HG03025 (cell line): ENCODE data around the gene TBL3.
A peak's percentile ranks its signal among the peaks of the same experiment; 100 is the strongest.
"Not testable (repeated sequence)": the region's sequence is repeated elsewhere in the genome, so short reads cannot be mapped to it uniquely, and the experiment has no call there.

Source experiments
- ATAC-seq: cut with Tn5 transposase; IDR thresholded peaks from one replicate; pipeline ENCODE4 v1.9.1; 2021; ENCODE audit warnings: mild to moderate bottlenecking, moderate library complexity; ENCODE audit not compliant: unreplicated experiment, low FRiP score

The TBL3 gene

DNA sequence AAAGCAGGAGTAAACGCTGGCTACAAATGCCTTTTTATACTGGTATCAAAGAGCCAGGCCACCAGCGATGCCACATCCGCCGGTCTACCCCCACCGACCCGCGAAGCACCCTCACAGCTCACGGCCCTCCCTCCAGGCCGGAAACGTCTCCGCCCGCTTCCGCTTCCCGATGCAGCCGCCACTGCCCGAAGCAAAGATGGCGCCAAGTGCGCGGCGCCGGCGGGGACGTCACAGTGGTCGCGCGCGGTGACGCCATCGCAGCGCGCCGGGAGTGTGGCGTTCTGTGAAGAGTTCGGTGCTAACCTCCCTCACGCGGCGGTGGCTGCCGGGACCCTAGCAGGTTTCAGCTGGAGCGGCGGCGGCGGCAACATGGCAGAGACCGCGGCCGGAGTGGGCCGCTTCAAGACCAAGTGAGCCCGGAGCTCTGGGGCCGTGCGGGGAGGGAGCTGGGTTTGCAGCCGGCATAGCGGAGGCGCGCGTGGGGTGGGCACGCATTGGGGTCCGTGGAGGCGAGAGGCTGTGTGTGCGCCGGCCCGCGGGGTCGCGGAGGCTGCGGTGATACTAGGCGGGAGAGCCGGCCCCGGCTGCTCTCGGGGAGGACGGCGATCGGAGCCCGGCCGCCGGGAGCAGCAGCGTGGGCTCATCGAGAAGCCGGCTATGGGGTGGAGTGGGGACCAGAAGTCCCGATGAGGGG is at the start of gene TBL3:
Gene TBL3 (plus strand): TSS at position 258 of the 694 bp plus-strand sequence. CDS start 112 bp downstream, at position 370.
- peak; percentile 58 for ATAC-seq

DNA sequence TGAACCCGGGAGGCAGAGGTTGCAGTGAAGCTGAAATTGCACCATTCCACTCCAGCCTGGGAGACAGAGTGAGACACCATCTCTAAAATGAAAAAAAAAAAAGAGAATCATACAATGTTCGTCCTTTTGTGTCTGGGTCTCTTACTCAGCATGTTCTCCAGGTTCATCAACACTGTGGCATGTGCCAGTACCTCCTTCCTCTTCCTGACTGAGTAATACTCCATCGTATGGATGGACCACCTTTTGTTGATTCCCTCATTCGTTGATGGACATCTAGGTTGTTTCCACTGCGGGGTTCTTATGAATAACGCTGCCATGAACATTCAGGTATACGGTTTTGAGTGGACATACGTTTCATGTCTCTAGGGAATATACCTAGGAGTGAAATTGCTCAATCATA is 49.5 kb upstream of the TBL3 start:
- ATAC-seq, result no peak

- ATAC-seq, result no peak
Measured at GRCh38 chr16:1923299-1924034, 48.4 kb upstream of the TBL3 start.

GRCh38 chr16:1924095-1924494 is 47.8 kb upstream of the TBL3 start:
- ATAC-seq, result no peak

- ATAC-seq, result no peak
Measured at GRCh38 chr16:1926271-1926670, 45.6 kb upstream of the TBL3 start.

DNA sequence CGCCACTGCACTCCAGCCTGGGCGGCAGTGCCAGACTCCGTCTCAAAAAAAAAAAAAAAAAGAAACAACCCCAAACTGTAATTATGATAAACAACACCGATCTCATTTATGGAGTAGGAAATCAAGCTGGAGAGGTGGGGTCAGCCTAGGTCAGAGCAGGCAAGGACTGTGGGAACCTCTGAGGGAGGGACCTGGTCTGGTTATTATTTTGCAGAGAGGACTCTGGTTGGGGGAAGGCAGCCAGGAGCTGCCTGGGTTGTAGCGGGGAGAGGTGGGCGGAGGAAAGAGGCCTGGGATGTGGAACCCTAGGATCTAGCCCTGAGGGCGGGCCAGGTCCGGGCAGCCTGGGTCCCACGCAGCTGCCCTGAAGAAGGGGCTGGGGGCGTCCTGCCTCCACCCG is 42.7 kb upstream of the TBL3 start:
- no peak for ATAC-seq

DNA sequence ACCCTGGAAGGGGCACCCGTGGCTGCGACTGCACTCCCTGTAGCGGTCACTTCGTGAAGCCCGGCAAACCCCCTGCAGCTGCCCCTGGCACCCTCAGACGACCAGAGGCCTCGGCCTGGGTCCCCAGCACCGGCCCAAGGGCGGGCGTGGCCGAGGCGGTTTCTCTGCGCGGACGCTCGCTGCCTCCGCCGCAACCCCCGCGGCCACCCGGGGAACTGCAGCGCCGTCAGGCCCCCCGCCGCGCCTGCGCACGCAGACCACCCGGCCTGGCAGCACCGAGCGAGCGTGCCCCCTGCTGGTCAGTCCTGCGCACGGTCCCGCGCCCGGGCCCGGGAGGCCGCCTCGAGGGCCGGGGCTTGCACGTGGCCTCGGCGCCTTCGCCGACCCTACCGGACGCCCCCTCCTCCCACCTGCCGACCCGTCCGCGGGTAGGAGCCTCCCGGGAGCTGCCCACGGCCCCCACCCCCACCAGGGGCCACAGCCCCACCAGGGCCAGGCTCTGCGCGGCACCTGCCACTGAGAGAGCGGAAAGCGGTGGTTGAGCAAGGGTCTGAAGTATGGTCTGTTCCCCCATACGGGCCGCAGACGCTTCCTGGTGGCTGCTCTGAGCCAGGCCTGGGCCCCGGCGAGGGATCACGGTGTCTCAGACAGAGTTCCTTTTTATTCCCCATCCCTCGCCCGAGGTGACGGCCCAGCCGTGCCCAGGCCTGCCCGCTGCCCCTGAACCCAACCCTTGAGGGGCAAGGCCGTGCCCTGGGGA is 42.1 kb upstream of the TBL3 start:
- peak; percentile 60 for ATAC-seq

DNA sequence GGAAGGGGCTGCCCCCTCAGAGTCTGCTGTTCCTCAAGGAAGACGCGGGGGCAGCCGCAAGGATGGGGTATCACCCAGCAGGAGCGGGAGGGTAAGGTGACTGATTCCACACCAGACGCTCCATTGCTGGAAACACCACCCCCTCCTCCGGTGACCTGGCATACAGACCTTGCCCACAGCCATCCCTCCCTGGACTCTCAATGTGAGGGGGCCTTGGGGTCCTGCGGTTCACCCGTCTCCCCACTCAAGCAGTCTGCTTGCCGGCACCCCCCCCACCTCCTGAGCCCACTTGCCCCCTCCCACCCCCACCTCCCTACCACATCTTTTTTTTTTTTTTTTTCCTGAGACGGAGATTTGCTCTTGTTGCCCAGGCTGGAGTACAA is 41.5 kb upstream of the TBL3 start:
- no peak for ATAC-seq

DNA sequence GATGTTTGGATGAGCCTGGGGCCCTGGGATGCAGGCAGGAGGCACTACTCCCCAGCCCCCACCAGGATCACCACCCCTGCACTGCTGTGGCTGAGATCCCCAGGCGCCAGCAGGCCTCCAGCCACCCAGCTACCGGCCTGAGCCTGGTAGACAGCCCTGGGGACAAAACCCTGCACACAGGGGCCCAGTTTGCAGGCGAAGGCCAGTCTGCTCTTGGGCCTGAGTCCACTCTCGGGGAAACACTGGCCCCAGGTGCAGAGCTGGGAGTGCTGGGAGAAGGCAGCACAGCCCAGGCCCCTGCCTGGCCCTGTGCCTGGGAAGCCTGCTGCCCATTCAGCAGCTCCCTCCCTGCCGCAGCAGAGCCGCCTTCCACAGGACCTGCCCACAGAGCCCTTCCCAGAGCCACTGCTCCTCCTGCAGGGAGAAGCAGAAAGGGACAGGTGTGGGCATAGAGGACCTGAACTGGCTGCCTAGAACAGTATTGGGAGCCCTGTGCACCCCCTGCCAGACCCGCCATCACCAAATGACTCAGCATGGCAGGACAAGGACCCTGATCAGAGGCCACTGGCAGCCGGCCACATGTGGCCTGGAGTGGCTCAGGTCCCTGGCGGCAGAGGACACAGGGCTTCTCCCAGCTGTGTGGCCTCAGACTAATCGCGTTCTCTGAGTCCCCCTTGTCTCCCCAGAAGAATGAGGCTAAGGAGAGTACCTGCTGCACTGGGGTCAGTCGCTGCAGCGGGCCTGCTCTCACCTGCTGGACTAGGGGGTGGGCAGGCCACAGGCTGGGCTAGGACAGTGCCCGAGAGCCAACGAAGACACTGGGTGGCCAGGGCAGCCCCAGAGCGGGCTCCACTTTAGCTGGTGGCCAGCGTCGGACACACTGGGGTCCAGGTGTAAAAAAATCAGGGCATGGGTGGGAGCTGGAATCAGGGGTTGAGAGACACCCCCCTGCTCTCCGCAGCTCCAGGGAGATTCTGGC is 39.5 kb upstream of the TBL3 start:
- no peak for ATAC-seq

GRCh38 chr16:1933097-1933661 is 38.7 kb upstream of the TBL3 start:
- ATAC-seq, result no peak

DNA sequence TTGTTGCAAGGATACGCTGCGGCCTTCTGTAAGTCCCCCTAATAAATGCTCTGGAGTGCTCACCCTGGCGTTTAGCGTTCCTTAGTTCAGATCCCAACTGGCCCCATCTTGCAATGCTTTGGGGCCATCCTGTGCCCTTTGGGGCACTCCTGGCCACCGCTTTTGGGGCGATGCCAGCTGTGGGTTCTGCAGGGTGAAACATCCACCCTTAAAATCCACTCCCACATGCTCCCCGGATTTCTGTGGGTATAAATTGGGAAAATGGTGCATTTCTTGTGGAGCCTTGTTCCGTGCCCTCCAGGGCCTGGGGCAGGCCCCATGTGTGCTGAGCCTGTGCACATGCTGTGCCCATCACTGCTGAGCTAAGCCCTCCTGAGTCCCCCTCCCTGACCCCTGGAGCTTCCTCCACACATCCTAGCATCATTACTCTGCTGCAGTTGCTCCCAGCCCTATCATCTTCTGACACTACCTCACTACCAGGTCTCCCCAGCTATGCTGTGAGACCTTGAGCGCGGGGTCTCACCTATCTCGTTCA is 34.8 kb upstream of the TBL3 start:
- ATAC-seq, result no peak

GRCh38 chr16:1938316-1938715 is 33.5 kb upstream of the TBL3 start:
- ATAC-seq, result no peak

DNA sequence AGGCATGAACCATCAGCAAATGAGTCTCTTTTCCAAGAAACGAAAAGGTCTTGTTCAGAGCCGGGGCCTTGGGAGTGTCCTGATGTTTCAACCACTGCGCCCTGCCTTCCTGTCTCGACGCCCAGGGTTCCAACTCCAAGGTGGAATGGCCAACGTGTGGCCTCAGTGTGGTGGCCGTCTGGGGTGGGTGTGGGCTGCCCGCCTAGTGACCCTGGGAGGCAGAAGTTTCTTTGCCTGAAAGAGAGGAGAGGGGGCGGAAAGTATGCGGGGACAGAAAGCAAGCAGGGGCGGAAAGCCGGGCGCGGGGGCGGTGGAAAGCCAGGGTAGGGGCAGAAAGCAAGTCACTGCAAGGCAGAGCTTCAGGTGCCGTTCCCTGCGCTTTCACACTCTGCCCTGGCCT is 32.9 kb upstream of the TBL3 start:
- ATAC-seq, result no peak

GRCh38 chr16:1939833-1940232 is 32.0 kb upstream of the TBL3 start:
- not testable (repeated sequence) for ATAC-seq

DNA sequence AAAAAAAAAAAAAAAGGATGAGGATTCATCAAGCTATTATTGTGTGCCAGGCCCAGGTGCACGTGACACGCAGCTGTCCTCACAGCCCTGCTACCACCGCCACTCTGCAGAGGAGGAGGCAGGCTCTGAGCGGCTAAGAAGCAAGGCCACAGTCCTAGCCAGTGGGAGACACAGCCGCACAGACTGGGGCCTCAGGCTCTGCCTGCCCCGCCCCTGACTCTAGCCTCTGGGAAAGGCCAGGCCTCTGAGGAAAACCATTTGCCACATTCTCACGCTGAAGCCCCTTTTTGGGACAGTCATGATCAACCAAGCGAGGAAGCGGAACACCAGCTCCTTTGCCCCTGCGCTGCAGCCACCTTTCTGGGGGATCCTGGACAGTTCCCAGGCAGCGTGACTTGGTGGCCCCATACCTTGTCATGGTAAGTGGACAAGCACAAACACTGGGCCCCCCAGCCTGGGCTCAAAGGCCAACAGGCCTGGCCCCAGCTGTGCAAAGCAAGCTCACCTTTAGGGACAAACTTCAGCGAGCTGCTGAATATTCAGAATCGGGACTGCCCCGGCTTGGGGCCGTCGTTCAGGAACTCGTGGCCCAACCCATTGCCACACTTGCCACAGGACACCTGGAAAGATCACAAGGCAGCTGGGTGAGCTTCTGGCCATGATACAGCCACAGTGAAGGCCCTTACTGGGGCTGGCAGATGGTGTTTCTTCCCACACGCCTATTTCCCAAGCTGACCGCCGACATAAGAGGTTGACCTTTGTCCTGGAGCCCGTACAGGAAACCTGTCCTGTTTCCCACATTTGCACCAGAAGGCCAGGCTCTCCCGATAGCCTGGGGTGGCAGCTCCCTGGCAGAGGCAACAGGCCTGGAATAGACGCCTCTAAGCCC is 31.3 kb upstream of the TBL3 start:
- no peak for ATAC-seq

DNA sequence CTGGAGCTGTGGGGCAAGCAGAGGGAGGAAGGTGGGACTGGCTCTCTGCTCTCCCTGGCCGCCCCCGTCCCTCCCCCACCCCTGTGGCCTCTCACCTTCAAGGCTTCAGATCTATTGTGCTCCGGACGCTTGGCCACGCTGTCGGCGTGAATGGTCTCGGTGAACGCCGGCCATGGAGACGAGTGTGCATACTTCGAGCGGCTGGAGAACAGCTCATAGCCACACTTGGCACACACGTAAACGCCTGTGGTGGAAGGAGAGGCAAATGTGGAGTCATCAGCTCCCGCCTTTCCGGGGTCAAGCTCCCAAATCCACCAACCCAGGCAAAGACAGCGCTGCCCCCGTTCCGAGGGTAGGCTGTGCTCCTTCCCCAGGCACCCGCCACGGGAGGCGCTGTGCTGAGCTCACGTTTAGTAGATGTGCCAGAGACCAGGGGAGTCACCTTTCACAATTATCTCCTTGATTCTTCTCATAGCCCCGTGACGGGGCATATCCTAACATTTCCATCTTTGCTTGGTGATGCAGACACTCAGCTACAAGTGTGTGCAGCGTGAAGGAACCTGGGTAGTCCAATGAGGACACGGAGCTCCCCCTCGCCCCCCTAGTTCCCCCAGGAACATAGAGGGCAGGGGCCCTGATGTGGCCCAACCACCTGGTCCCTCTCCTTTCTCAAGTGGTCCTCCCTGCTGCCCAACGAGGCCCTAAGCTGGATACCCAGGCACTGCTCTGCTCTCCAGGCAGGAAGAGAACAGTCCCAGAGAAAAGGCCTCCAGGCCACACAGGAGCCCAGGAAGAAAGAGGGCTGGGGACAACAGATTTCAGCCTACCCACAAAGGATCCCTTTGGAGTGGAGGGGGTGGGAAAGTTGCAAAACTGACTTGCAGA is 30.4 kb upstream of the TBL3 start:
- no peak for ATAC-seq

GRCh38 chr16:1942047-1942809 is 29.6 kb upstream of the TBL3 start:
- ATAC-seq, result no peak
